K562 (cell line): Measurements from ENCODE around the gene TESK2. TPM values are rescaled to one million over a fixed set of nuclear protein-coding genes. Genes with fewer than 3 reads are reported as not detected.

Experiments
- ATAC-seq: fragments of 200-7000 bp; cut with Tn5 transposase; 3 replicates; pipeline ENCODE4 v1.9.1; 2020; ENCODE audit warnings: moderate library complexity
- BruUV-seq: library from RNA; stranded (reverse); fragments of 400-500 nt; replicated peaks from 2 replicates; lab custom pipeline; 2021; lab: Mats Ljungman, UMichigan
- CTCF ChIA-PET: fragments of 300-600 bp; formaldehyde crosslinking; extraction: SDS; loops from one replicate; lab custom pipeline; 2021; ENCODE audit warnings: low intra/inter-chr PET ratio; lab: Yijun Ruan, JAX
- POLR2A ChIA-PET: fragments of 300-600, 350-650 bp; sonication (Branson Sonifier 250); formaldehyde crosslinking; extraction: SDS; loops from one replicate; lab custom pipeline; 2021; ENCODE audit warnings: antibody characterized with exemption, inconsistent platforms; lab: Yijun Ruan, JAX
- DNase-seq, 4 experiments: peaks; one replicate each; pipeline versions ENCODE4 v3.0.0 to v3.0.0-alpha.2; 2011 to 2018; ENCODE audit warnings: low spot score in 3 of 4, mixed read lengths in 3 of 4; ENCODE audit errors: extremely low read depth in 1 of 4
- FAIRE-seq: peaks from 2 replicates; lab custom pipeline; 2011; peaks lifted over from hg19 to GRCh38; lab: Jason Lieb, UNC
- H2AFZ ChIP-seq: 2 replicates; pipeline ENCODE4 v1.6.0; 2011; ENCODE audit warnings: low read depth, low read length, control low read depth, inconsistent platforms
- H3K27ac ChIP-seq: fragments of 200-600 bp; 3 replicates; pipeline ENCODE4 v1.8.0; 2011; ENCODE audit warnings: low read depth, mild to moderate bottlenecking, control low read depth, inconsistent platforms, low read length, moderate library complexity, mixed read lengths; ENCODE audit errors: extremely low read depth
- H3K27me3 ChIP-seq, 2 experiments: fragments of 300-600 bp in 1 of 2; 2 replicates in 1 of 2; 3 replicates in 1 of 2; pipeline versions ENCODE4 v1.6.0 to v1.8.0; 2011; ENCODE audit warnings: inconsistent platforms in 2 of 2, low read length in 2 of 2, mild to moderate bottlenecking in 1 of 2, mixed read lengths in 1 of 2, moderate library complexity in 1 of 2; ENCODE audit not compliant: control insufficient read depth in 2 of 2, insufficient read depth in 2 of 2
- H3K36me3 ChIP-seq: fragments of 300-600 bp; 3 replicates; pipeline ENCODE4 v1.8.0; 2011; ENCODE audit warnings: mild to moderate bottlenecking, low read length, inconsistent platforms; ENCODE audit not compliant: control insufficient read depth, insufficient read depth
- H3K4me1 ChIP-seq, 2 experiments: fragments of 200-600 bp in 1 of 2; replicated peaks in 1 of 2; 2 replicates in 1 of 2; 3 replicates in 1 of 2; pipeline versions ENCODE4 v1.5.1 to v1.8.0; 2011; ENCODE audit warnings: inconsistent platforms in 2 of 2, low read length in 2 of 2, mild to moderate bottlenecking in 1 of 2, mixed read lengths in 1 of 2, moderate library complexity in 1 of 2; ENCODE audit not compliant: control insufficient read depth in 2 of 2, insufficient read depth in 2 of 2
- H3K4me2 ChIP-seq: 2 replicates; pipeline ENCODE4 v1.6.1; 2011; ENCODE audit warnings: low read length, control low read depth, inconsistent platforms, mixed read lengths; ENCODE audit not compliant: insufficient read depth
- H3K4me3 ChIP-seq: fragments of 200-600 bp; sonication (generic), shearing (Covaris generic); 2 replicates; pipeline ENCODE4 v1.5.1; 2016; ENCODE audit warnings: control low read depth, inconsistent platforms
- H3K79me2 ChIP-seq: fragments of 200-600 bp; 3 replicates; pipeline ENCODE4 v1.8.0; 2011; ENCODE audit warnings: low read length, inconsistent platforms; ENCODE audit not compliant: control insufficient read depth, insufficient read depth
- H3K9ac ChIP-seq, 2 experiments: 2 replicates each; pipeline versions ENCODE4 v1.6.0 to v1.6.1; 2011; ENCODE audit warnings: low read depth in 2 of 2, low read length in 2 of 2, control low read depth in 1 of 2, inconsistent platforms in 1 of 2, mild to moderate bottlenecking in 1 of 2, mixed read lengths in 1 of 2; ENCODE audit not compliant: insufficient read depth in 1 of 2
- H3K9me1 ChIP-seq: one replicate; pipeline ENCODE4 v1.6.0; 2011; ENCODE audit warnings: inconsistent platforms, mild to moderate bottlenecking, low read length, moderate library complexity; ENCODE audit not compliant: control insufficient read depth, insufficient read depth
- H3K9me3 ChIP-seq: replicated peaks from 2 replicates; pipeline ENCODE4 v1.5.1; 2011; ENCODE audit warnings: low read depth, low read length, inconsistent platforms; ENCODE audit not compliant: control insufficient read depth, insufficient read depth
- H4K20me1 ChIP-seq: replicated peaks from 2 replicates; pipeline ENCODE4 v1.6.1; 2011; ENCODE audit warnings: low read length, inconsistent platforms, mixed read lengths; ENCODE audit not compliant: control insufficient read depth, insufficient read depth
- ATF3 ChIP-seq, 2 experiments: fragments of 450-650 bp in 1 of 2; sonication (generic) in 1 of 2; formaldehyde crosslinking in 1 of 2; IDR thresholded peaks in 1 of 2; conservative IDR thresholded peaks in 1 of 2; 2 replicates each; pipeline versions ENCODE4 v1.6.1 to v1.8.1; 2016 to 2023; ENCODE audit warnings: mild to moderate bottlenecking in 2 of 2, moderate library complexity in 2 of 2, inconsistent platforms in 1 of 2, missing genetic modification reagents in 1 of 2
- DNMT1 ChIP-seq: fragments of 450-650 bp; IDR thresholded peaks from 2 replicates; pipeline ENCODE4 v1.6.1; 2016; ENCODE audit warnings: antibody characterized with exemption, mild to moderate bottlenecking
- NFIX ChIP-seq: fragments of 250-450 bp; sonication (Bioruptor Pico); IDR thresholded peaks from 2 replicates; pipeline ENCODE4 v1.4.0; 2020; ENCODE audit warnings: low read depth, mild to moderate bottlenecking, moderate library complexity
- TCF3 ChIP-seq: sonication (generic); formaldehyde crosslinking; IDR thresholded peaks from 2 replicates; pipeline ENCODE4 v1.4.0; 2020; ENCODE audit warnings: mild to moderate bottlenecking, missing genetic modification reagents
- TRIM25 ChIP-seq: fragments of 450-650 bp; IDR thresholded peaks from 2 replicates; pipeline ENCODE4 v1.7.0; 2016; ENCODE audit warnings: borderline replicate concordance
- ZNF280B ChIP-seq: fragments of 250-450 bp; sonication (Bioruptor Pico); IDR thresholded peaks from 2 replicates; pipeline ENCODE4 v1.5.1; 2021; ENCODE audit warnings: mild to moderate bottlenecking
- ZNF511 ChIP-seq: sonication (generic); formaldehyde crosslinking; IDR thresholded peaks from 2 replicates; pipeline ENCODE4 v1.8.0; 2022; ENCODE audit warnings: mild to moderate bottlenecking, missing genetic modification reagents
- WGBS: fragments of 100-300 bp; shearing (Covaris generic); methylation state at CpG from one replicate; pipeline ENCODE4 v1.1.6; 2016; ENCODE audit warnings: low coverage, mixed read lengths; ENCODE audit not compliant: insufficient coverage; ENCODE audit errors: missing lambda C conversion rate; 5-methylcytosine and 5-hydroxymethylcytosine counted together
- in situ Hi-C: fragments of 300-500 bp; cut with MboI; formaldehyde crosslinking; loops from 4 replicates; pipeline ENCODE4 v1.15.0; 2018; ENCODE audit warnings: inconsistent platforms, mixed read lengths
- intact Hi-C: fragments of 100-400 bp; cut with micrococcal nuclease; formaldehyde crosslinking; loops from 2 replicates; pipeline ENCODE4 v1.14.2; 2022
- polyA plus RNA-seq, 8 experiments: library from polyadenylated mRNA; depleted of rRNA in 4 of 8; stranded (reverse) in 5 of 8; unstranded in 3 of 8; fragments of >200 nt; fragmentation: Nextera tagmentation in 2 of 8; fragmentation: Illumina TruSeq in 1 of 8; extraction: Ambion mirVana in 2 of 8; extraction: Trizol in 1 of 8; gene quantifications; 2 replicates each; pipeline versions ENCODE4 v1.2.1 to v1.2.3, GENCODE V29; 2011 to 2014; ENCODE audit warnings: inconsistent platforms in 1 of 8, missing spikeins in 1 of 8
- total RNA-seq, 7 experiments: library from RNA; depleted of rRNA in 6 of 7; stranded (reverse); fragments of >200 nt in 6 of 7; fragmentation: Illumina TruSeq in 2 of 7; extraction: Trizol in 2 of 7; gene quantifications; 2 replicates each; pipeline versions ENCODE4 v1.2.1 to v1.2.3, GENCODE V29; 2011 to 2021; ENCODE audit warnings: low replicate concordance in 1 of 7

Gene TESK2
- total and polyA plus RNA-seq, 9 of the 15 experiments (the other 6 are each of a cell fraction or from before 2014, with no cell fraction given) = 1.6 to 5.3 (median 3.7) TPM

GRCh38 chr1:45442272-45442671, 48.7 kb downstream of the TESK2 start:
- ATAC-seq (no peak), DNase-seq (no peak)
- no peak overlapping the region for H3K4me3 ChIP-seq
- POLR2A ChIA-PET = interaction anchor here (0.6 to 1.5 kb wide), 5 partner anchors 15 to 642 kb away, joined by 3 to 4 read pairs (median 3); no protein-coding TSS in a partner anchor
- in situ Hi-C loops = no loop called here
- no peaks in the 10 kb centered on the region; a peak in 1 of 5 replicates for H3K27me3 ChIP-seq
- no peak overlapping the region for H2AFZ ChIP-seq
- CTCF ChIA-PET = no interaction called here
- H3K9me1 ChIP-seq = no peaks in the 10 kb centered on the region
- H3K9ac ChIP-seq = no peak overlapping the region
- no peaks in the 10 kb centered on the region for H3K36me3 ChIP-seq
- H3K27ac ChIP-seq = no peak overlapping the region
- no peaks in the 10 kb centered on the region for H4K20me1 ChIP-seq
- WGBS = 72% methylated on average over 3 of the region's 3 CpGs
- no peak overlapping the region for H3K4me2 ChIP-seq
- no peaks in the 10 kb centered on the region for H3K79me2 ChIP-seq
- TF ChIP-seq NFIX (CRISPR knock-in tag) = no peak
- TF ChIP-seq TCF3 (CRISPR knock-in tag) = no peak
- TF ChIP-seq TRIM25 = no peak
- no peak for TF ChIP-seq DNMT1
- TF ChIP-seq ATF3 (IDR thresholded peaks at IDR 0.05) = peak; percentile 33; the same call in 1 of the 2 replicates
- TF ChIP-seq ATF3 (CRISPR knock-in tag; conservative IDR thresholded peaks at IDR 0.05) = no peak
- TF ChIP-seq ZNF280B (CRISPR knock-in tag) = no peak
- TF ChIP-seq ZNF511 (CRISPR knock-in tag) = no peak
- TF ChIP-seq, all 486 proteins: peak for 1
- Histone ChIP-seq H3K4me1 (peaks cover 0 to 24% of the 10 kb centered on the region in 2 experiments; a peak in 2 of 5 replicates), H3K9me3 (no peaks in the 10 kb centered on the region)
- no peak for FAIRE-seq
- intact Hi-C loops = no loop called here
- BruUV-seq = no TSS peak
